LNCaP clone FGC (cell line): ENCODE results near the gene MKLN1.

ENCODE experiments used
- DNase-seq: peaks from one replicate; pipeline ENCODE4 v3.0.0-alpha.2; 2011; ENCODE audit warnings: low read depth
- H3K4me3 ChIP-seq: 2 replicates; pipeline ENCODE4 v1.5.1; 2011; ENCODE audit warnings: mild to moderate bottlenecking, low read depth, low read length, control low read depth
- TF ChIP-seq, protein P1 (sequence below): IDR thresholded peaks from 2 replicates; pipeline ENCODE4 v1.5.1; 2012; ENCODE audit warnings: mild to moderate bottlenecking; ENCODE audit not compliant: control insufficient read depth, insufficient read depth; ENCODE audit errors: extremely low read depth

MKLN1 gene

DNA sequence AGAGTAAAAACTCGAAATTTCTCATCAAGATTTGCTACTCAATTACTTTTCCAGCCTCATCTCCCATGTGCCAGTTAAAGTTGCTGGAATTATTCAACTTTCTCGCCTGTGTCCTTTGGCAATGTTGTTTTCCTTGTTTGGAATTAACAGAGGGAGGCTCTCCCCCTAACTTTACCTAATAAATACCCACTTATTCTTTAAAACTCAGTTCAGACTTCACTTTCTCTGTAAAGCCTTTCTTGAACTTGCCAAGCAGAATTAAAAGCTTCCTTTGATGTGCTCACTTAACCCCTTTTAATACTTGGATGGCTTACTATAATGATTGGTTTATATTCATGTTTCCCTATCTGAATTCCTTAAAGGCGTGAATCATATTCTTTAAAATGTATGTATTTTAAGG is 104.1 kb downstream of the MKLN1 start:
- TF ChIP-seq, protein P1, sequence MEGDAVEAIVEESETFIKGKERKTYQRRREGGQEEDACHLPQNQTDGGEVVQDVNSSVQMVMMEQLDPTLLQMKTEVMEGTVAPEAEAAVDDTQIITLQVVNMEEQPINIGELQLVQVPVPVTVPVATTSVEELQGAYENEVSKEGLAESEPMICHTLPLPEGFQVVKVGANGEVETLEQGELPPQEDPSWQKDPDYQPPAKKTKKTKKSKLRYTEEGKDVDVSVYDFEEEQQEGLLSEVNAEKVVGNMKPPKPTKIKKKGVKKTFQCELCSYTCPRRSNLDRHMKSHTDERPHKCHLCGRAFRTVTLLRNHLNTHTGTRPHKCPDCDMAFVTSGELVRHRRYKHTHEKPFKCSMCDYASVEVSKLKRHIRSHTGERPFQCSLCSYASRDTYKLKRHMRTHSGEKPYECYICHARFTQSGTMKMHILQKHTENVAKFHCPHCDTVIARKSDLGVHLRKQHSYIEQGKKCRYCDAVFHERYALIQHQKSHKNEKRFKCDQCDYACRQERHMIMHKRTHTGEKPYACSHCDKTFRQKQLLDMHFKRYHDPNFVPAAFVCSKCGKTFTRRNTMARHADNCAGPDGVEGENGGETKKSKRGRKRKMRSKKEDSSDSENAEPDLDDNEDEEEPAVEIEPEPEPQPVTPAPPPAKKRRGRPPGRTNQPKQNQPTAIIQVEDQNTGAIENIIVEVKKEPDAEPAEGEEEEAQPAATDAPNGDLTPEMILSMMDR, result no peak
- no peak for DNase-seq
- H3K4me3 ChIP-seq, result no peak overlapping the region

DNA sequence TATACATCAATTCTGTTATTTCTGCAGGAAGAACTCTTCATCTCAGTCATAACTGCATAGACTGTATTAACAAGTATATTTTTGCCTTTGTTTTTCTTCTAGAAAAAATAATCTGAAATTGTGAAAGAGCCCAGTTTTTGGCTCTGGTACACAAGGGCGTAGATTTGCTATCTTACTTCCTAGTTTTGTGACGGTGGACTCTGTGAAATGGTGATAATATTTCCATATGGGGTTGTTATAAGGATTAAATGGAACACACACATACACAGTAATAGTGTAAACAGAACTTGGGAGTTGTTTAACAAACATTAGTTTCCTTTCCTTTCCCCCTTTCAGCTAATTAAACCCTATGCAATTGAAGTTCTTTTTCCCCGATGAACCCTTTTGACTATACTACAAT is 108.7 kb downstream of the MKLN1 start:
- no peak overlapping the region for H3K4me3 ChIP-seq
- no peak for DNase-seq
- TF ChIP-seq, protein P1, result no peak

DNA sequence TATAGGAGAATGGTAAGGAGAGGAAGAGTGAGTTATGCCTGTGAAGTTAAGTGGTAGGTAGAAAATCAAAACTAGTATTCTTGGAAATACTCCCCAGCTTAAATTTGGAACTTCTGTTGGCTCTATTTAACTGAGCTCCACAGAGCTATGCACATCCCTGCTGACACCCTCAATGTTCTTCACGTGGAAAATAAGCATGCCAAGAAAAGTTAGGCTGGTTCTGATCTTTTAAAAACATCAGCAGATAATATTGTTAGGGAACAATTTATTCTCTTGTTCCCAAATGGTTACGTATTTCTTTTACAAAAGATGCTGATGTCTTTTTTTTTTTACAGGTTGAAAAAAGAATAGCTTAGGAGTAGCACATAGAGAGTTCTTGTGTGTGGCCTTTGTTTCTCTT is 111.3 kb downstream of the MKLN1 start:
- no peak overlapping the region for H3K4me3 ChIP-seq
- no peak for DNase-seq
- TF ChIP-seq, protein P1, result no peak

DNA sequence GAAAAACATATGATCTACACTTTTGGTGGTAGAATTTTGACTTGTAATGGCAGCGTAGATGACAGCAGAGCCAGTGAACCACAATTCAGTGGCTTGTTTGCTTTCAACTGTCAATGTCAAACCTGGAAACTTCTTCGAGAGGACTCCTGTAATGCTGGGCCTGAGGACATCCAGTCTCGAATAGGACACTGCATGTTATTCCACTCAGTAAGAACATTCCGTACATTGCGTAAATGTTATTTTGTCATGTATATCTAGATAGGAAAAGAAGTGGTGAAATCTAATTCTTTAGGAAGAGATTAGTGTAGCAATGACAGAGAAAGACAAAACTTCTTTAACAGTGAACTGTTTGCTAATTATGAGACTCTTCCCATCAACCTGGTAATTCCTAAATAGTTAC is 115.8 kb downstream of the MKLN1 start:
- no peak for DNase-seq
- TF ChIP-seq, protein P1, result no peak
- H3K4me3 ChIP-seq, result no peak overlapping the region

DNA sequence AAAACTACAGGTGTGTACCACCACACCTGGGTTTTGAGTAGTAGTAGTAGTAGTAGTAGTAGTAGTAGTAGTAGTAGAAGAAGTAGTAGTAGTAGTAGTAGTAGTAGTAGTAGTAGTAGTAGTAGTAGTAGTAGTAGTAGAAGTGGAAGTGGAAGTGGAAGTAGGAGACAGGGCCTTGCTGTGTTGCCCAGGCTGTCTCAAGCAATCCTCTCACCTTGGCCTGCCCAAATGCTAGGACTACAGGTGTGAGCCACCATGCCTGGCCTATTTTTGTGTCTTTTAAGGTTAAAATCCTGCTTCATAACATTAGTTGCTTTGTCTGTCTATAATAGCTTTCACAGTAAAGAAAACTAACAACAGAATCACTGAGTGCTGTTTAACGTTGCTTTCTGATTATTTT is 117.0 kb downstream of the MKLN1 start:
- no peak overlapping the region for H3K4me3 ChIP-seq
- DNase-seq, result no peak
- TF ChIP-seq, protein P1, result no peak

DNA sequence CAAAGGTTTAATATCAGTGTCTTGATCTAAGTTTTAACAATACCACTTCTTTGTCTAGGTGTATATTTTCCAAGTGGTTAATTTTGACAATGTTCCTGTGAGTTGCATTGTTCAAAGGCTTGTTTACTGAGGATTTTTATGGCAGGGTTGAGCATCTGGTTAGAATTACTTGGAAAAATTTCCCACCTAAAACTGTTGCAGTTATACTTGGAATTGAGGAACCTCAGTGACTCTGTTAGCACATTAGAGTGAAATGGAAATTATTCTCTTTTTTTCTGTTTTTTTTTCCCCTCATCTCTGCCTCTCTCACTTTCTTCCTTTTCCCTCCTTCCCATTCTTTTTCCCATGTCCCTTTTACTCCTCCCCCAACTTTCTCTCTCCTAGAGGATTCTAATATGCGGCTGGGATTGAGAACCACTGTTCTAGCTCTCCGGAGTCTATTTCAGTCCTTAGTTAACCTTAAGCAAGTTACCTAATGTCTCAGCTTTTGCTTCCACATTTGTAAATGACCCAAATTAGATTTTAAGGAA is 121.8 kb downstream of the MKLN1 start:
- DNase-seq, result no peak
- H3K4me3 ChIP-seq, result no peak overlapping the region
- TF ChIP-seq, protein P1, result no peak

DNA sequence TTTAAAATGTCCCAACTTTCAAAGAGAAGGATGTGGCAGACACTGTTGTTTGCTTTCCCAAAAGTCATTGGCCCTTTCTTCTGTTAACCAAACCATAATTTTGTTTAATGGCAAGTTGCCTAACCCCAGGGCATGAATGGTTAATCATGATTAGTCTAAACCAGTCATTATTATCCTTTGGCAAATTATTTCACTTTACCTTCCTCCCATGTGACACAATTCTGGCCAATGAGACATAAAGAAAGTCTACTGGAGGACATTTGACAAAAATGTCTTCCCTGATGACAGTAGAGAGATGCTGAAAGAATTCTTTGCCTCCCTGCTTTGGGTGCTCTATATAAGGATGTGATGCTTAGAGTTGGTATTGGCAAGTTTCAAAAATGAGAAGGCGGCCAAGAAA is 126.8 kb downstream of the MKLN1 start:
- TF ChIP-seq, protein P1, result no peak
- DNase-seq, result no peak
- H3K4me3 ChIP-seq, result no peak overlapping the region
